Adipocyte (in vitro differentiated cells): ENCODE results near the gene DUS2.

ENCODE experiments used
- DNase-seq: peaks from one replicate; pipeline ENCODE4 v3.0.0-alpha.2; 2015; ENCODE audit warnings: low read depth
- H3K27me3 ChIP-seq: replicated peaks from 2 replicates; pipeline ENCODE4 v1.7.0; 2013; ENCODE audit warnings: mild to moderate bottlenecking, low read length, moderate library complexity; ENCODE audit not compliant: control insufficient read depth, insufficient read depth
- H3K36me3 ChIP-seq: 2 replicates; pipeline ENCODE4 v1.7.0; 2013; ENCODE audit warnings: low read length, mild to moderate bottlenecking, moderate library complexity; ENCODE audit not compliant: control insufficient read depth, insufficient read depth, severe bottlenecking
- H3K4me1 ChIP-seq: 2 replicates; pipeline ENCODE4 v1.7.0; 2013; ENCODE audit warnings: mild to moderate bottlenecking, low read length, moderate library complexity; ENCODE audit not compliant: control insufficient read depth, insufficient read depth
- H3K4me3 ChIP-seq: 2 replicates; pipeline ENCODE4 v1.7.0; 2013; ENCODE audit warnings: mild to moderate bottlenecking, low read length, moderate library complexity
- H3K9ac ChIP-seq: 2 replicates; pipeline ENCODE4 v1.7.0; 2013; ENCODE audit warnings: mild to moderate bottlenecking, low read length, moderate library complexity
- H3K9me3 ChIP-seq: 2 replicates; pipeline ENCODE4 v1.7.0; 2013; ENCODE audit warnings: mild to moderate bottlenecking, low read length, moderate library complexity; ENCODE audit not compliant: control insufficient read depth

Gene DUS2

DNA sequence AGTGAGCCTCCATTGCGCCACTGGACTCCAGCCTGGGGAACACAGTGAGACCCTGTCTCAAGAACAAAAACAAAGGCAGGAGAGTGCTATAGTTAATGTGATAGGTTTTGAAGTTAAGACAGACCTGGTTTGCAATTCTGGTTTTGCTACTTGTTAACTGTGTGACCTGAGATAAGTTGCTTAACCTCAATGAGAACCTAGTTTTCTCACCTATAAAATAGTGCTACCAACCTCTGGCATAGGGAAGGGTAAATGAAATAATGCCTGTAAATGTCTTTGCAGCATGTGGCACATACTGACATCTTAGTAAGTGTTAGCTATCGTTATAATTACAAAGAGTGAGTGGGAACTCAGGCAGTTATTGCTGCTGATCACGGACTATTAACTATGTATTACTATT, 32.3 kb downstream of the DUS2 start:
- H3K9ac ChIP-seq: no peak overlapping the region
- no peaks in the 10 kb centered on the region for H3K27me3 ChIP-seq
- no peaks in the 10 kb centered on the region for H3K9me3 ChIP-seq
- H3K4me1 ChIP-seq: no peaks in the 10 kb centered on the region
- H3K36me3 ChIP-seq: peaks cover 39% of the 10 kb centered on the region
- H3K4me3 ChIP-seq: no peak overlapping the region
- no peak for DNase-seq

GRCh38 chr16:68059804-68060203, 36.7 kb downstream of the DUS2 start:
- Histone ChIP-seq H3K27me3 (no peaks in the 10 kb centered on the region), H3K4me1 (peaks cover 10% of the 10 kb centered on the region), H3K9me3 (no peaks in the 10 kb centered on the region), H3K9ac (no peak overlapping the region), H3K36me3 (peaks cover 24% of the 10 kb centered on the region), H3K4me3 (no peak overlapping the region)
- no peak for DNase-seq

DNA sequence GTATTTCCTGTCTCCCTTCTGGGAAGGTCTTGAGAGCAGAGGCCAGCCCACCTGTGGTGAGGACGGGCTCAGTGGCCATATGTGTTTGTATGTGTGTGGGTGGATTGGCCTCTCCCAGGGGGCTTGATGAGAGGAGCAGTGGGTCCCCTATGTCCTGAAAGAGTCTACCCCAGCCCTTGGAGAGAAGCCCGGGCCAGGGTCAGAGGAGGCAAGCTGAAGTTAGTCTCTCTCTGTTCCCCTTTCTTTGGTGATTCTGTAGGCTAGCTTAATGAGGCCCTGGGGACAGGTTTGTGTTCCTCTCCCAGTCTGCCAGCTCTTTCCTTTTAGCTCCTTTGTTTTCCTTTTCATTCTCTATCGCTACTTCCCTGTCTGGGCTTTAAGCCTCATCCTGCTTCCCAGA, 38.3 kb downstream of the DUS2 start:
- Histone ChIP-seq H3K9me3 (no peaks in the 10 kb centered on the region), H3K4me3 (no peak overlapping the region), H3K27me3 (no peaks in the 10 kb centered on the region), H3K9ac (no peak overlapping the region), H3K36me3 (peaks cover 18% of the 10 kb centered on the region), H3K4me1 (peaks cover 26% of the 10 kb centered on the region)
- DNase-seq: no peak

- peaks cover 31% of the 10 kb centered on the region for H3K4me1 ChIP-seq
- H3K9ac ChIP-seq: no peak overlapping the region
- no peaks in the 10 kb centered on the region for H3K27me3 ChIP-seq
- no peaks in the 10 kb centered on the region for H3K9me3 ChIP-seq
- DNase-seq: no peak
- no peak overlapping the region for H3K4me3 ChIP-seq
- peaks cover 12% of the 10 kb centered on the region for H3K36me3 ChIP-seq
These were observed 39.9 kb downstream of the DUS2 start for GRCh38 chr16:68062910-68063393.

- DNase-seq: peak; percentile 79
- no peaks in the 10 kb centered on the region for H3K9me3 ChIP-seq
- peak overlapping the region; percentile 14 for H3K4me3 ChIP-seq
- peaks cover 12% of the 10 kb centered on the region for H3K36me3 ChIP-seq
- peaks cover 39% of the 10 kb centered on the region for H3K4me1 ChIP-seq
- no peaks in the 10 kb centered on the region for H3K27me3 ChIP-seq
- peak overlapping the region; percentile 74 for H3K9ac ChIP-seq
These were observed 41.8 kb downstream of the DUS2 start for GRCh38 chr16:68064791-68065365.

- Histone ChIP-seq H3K27me3 (no peaks in the 10 kb centered on the region), H3K9ac (peak overlapping the region; percentile 74), H3K4me3 (peak overlapping the region; percentile 14), H3K36me3 (peaks cover 19% of the 10 kb centered on the region), H3K9me3 (no peaks in the 10 kb centered on the region), H3K4me1 (peaks cover 39% of the 10 kb centered on the region)
- peak; percentile 85 for DNase-seq
These were observed 42.7 kb downstream of the DUS2 start for GRCh38 chr16:68065716-68066305.

DNA sequence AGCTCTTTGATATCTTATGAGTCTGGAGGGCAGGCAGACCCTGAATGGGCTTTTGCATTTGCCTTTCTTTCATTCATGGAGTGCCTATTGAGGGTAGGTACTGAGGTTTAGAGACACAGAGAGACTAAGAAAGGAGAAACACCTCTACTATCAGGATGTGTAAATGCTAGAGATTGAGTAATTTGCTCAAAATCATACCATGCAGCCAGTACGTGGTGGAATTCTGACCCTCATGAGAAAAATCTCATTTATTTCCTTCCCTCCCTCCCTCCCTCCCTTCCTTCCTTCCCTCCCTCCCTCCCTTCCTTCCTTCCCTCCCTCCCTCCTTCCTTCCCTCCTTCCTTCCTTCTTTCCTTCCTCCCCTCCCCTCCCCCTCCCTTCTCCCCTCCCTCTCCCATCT, 43.7 kb downstream of the DUS2 start:
- no peak overlapping the region for H3K4me3 ChIP-seq
- peaks cover 43% of the 10 kb centered on the region for H3K4me1 ChIP-seq
- H3K9ac ChIP-seq: no peak overlapping the region
- H3K36me3 ChIP-seq: peaks cover 19% of the 10 kb centered on the region
- DNase-seq: no peak
- no peaks in the 10 kb centered on the region for H3K27me3 ChIP-seq
- H3K9me3 ChIP-seq: no peaks in the 10 kb centered on the region

GRCh38 chr16:68068926-68069325, 45.8 kb downstream of the DUS2 start:
- no peak for DNase-seq
- Histone ChIP-seq H3K9ac (no peak overlapping the region), H3K36me3 (peaks cover 24% of the 10 kb centered on the region), H3K9me3 (no peaks in the 10 kb centered on the region), H3K4me3 (no peak overlapping the region), H3K4me1 (peaks cover 53% of the 10 kb centered on the region), H3K27me3 (no peaks in the 10 kb centered on the region)

DNA sequence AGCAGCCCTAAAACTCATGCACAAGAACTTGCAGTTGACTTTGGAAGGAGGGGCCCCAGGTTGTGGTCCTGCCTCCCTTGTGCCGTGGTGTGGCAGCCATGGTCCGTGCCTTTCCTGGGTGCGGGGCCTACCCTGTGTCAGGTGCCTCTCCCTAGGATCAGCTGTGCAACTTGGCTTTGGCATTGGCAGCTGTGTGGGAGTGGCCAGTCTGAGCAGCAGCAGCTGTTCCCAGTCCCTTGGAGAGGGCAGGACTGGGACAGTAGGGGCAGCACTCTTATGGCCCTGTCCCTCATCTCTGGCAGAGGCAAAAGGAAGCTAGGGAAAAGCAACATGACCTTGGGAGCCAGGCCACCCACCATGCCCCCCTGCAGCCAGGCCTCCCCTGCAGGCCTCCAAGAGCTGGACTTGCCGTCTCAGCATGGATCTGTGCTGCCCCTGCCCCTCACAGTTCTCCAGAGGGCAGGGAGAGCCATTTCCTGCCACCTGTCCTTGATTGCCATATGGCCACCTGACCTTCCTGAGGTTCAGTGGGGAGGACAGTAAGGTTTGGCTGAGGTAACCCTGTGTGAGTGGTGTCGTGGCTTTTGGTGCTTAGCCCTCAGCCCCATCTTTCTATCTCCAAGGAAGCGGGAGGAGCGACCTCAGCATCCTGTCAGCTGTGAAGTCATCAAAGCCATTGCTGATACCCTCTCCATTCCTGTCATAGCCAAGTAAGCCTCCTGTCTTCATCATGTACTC, 46.6 kb downstream of the DUS2 start:
- no peaks in the 10 kb centered on the region for H3K9me3 ChIP-seq
- no peaks in the 10 kb centered on the region for H3K27me3 ChIP-seq
- peaks cover 46% of the 10 kb centered on the region for H3K4me1 ChIP-seq
- no peak overlapping the region for H3K4me3 ChIP-seq
- H3K9ac ChIP-seq: no peak overlapping the region
- peaks cover 31% of the 10 kb centered on the region for H3K36me3 ChIP-seq
- DNase-seq: no peak

GRCh38 chr16:68070249-68070730, 47.2 kb downstream of the DUS2 start:
- H3K27me3 ChIP-seq: no peaks in the 10 kb centered on the region
- DNase-seq: no peak
- no peak overlapping the region for H3K4me3 ChIP-seq
- peaks cover 40% of the 10 kb centered on the region for H3K4me1 ChIP-seq
- H3K36me3 ChIP-seq: peaks cover 37% of the 10 kb centered on the region
- H3K9ac ChIP-seq: no peak overlapping the region
- no peaks in the 10 kb centered on the region for H3K9me3 ChIP-seq

DNA sequence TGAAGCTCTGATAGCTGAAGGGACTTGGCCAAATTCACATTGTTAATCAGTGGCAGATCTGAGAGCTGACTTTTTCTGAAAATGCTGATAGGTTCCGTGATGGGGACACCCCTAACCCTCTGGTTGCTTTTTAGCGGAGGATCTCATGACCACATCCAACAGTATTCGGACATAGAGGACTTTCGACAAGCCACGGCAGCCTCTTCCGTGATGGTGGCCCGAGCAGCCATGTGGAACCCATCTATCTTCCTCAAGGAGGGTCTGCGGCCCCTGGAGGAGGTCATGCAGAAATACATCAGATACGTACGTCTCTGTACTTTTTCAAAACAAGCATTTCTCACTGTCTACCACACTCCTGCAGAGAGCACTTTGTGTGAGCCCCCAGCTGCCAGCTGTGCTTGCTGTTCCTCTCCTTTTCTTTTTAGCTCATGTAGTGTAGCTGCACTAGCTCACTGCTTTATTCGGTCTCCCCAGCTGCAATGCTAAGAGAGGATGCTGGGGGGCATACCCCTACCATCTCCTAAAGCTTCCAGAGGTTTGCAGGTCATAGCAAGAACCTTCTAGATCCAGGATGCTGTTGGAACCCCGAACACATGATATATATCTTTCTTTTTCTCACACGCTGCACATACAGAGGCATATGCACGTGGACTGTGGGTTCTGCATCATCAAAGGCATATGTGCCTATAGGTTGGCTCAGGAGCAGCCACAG, 47.9 kb downstream of the DUS2 start:
- DNase-seq: no peak
- Histone ChIP-seq H3K36me3 (peaks cover 44% of the 10 kb centered on the region), H3K9me3 (no peaks in the 10 kb centered on the region)

More for the DNA sequence above, 47.9 kb downstream of the DUS2 start:
- H3K4me3 ChIP-seq: no peak overlapping the region
- H3K27me3 ChIP-seq: no peaks in the 10 kb centered on the region
- H3K4me1 ChIP-seq: peaks cover 33% of the 10 kb centered on the region
- H3K9ac ChIP-seq: no peak overlapping the region
